HG02981 (cell line): Measurements from ENCODE around the gene DRC7.

Experiments
- ATAC-seq: cut with Tn5 transposase; IDR thresholded peaks from one replicate; pipeline ENCODE4 v1.9.1; 2021; ENCODE audit warnings: mild to moderate bottlenecking, moderate library complexity; ENCODE audit not compliant: unreplicated experiment

The DRC7 gene

GRCh38 chr16:57692636-57693035, 2.0 kb upstream of the DRC7 start:
- no peak for ATAC-seq

GRCh38 chr16:57693550-57693949, 1.1 kb upstream of the DRC7 start:
- ATAC-seq: no peak

- no peak for ATAC-seq
These were observed 328 bp upstream of the DRC7 start for GRCh38 chr16:57694231-57694724.

DNA sequence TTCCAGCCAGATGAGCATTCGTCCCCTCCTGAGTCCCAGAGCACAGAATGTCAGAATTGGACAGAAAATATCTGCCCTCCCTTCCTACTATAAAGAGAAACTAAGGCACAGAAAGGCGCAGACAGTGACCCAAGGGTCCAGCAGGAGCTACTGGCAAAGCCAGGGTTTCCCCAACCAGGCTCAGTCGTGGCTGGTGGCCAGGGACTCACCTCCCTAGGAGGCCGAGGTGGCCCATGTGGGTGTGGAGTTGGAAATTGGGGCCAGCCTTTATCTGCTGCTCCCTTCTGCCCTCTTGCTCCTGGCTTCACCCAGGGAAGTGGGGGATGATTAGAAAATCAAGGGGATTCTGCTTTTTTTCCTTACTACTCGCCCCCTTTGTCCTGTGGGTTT, 1.1 kb downstream of the DRC7 start:
- ATAC-seq: no peak

GRCh38 chr16:57696240-57696639, 1.6 kb downstream of the DRC7 start:
- ATAC-seq: no peak

- no peak for ATAC-seq
These were observed 3.4 kb downstream of the DRC7 start for GRCh38 chr16:57697896-57698537.

- no peak for ATAC-seq
These were observed 4.3 kb downstream of the DRC7 start for GRCh38 chr16:57698812-57699405.

DNA sequence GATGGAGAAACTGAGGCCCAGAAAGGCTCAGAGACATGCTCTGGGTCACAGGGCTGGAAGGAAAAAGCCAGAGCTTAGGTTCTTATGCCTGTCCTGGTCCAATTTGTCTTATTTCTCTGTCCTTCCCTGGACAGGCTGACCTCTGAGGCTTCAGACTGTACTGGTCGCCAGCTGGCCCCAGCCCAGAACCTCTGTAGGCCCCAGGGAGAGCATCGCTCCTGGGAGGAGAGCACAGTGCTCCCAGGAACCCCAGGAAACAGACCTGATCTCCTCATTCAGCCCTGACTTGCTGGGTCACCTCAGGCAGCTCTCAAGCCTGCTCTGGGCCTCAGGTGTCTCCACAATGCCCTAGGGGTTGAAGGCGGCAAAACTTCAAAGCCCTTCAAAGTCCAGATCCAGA, 4.9 kb downstream of the DRC7 start:
- no peak for ATAC-seq

DNA sequence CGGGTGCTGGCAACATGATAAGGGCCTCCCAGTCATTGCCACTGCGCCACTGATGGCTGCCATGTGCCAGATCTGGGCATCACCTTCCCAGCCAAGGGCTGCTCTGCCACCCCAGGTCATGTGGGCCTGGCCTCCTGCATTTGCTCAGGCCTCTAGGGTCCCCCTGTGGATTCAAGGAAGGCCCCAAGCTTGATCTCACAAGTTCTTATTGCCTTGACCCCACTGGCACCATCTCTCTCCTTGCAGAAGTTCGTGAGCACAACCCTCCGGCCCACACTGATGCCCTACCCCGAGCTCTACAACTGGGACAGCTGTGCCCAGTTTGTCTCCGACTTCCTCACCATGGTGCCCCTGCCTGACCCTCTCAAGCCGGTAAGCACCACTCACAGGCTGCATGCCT, 5.3 kb downstream of the DRC7 start:
- no peak for ATAC-seq

- no peak for ATAC-seq
These were observed 6.4 kb downstream of the DRC7 start for GRCh38 chr16:57700781-57701551.

GRCh38 chr16:57701759-57702371, 7.3 kb downstream of the DRC7 start:
- no peak for ATAC-seq

DNA sequence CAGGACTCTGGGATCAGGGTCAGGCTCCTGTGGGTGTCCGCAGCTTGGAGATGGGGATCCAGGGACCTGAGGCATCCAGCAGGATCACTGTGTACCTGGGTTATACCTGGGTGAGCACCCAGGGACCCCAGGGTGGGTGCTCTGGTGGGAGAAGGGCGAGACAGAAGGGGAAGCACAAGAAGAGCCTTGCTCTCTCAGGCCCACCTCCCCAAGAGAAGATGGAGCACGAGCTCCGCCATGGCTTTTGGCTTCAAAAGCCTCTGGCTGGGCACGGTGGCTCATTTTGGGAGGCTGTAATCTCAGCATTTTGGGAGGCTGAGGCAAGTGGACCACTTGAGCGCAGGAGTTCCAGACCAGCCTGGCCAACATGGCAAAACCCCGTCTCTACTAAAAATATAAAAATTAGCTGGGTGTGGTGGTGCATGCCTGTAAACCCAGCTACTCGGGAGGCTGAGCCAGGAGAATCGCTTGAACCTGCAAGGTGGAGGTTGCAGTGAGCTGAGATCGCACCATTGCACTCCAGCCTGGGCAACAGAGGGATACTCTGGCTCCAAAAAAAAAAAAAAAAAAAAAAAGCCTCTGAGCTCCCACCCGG, 8.9 kb downstream of the DRC7 start:
- ATAC-seq: no peak

GRCh38 chr16:57704011-57704904, 9.7 kb downstream of the DRC7 start:
- no peak for ATAC-seq

GRCh38 chr16:57704905-57705852, 10.6 kb downstream of the DRC7 start:
- no peak for ATAC-seq

GRCh38 chr16:57706717-57707116, 12.1 kb downstream of the DRC7 start:
- no peak for ATAC-seq

DNA sequence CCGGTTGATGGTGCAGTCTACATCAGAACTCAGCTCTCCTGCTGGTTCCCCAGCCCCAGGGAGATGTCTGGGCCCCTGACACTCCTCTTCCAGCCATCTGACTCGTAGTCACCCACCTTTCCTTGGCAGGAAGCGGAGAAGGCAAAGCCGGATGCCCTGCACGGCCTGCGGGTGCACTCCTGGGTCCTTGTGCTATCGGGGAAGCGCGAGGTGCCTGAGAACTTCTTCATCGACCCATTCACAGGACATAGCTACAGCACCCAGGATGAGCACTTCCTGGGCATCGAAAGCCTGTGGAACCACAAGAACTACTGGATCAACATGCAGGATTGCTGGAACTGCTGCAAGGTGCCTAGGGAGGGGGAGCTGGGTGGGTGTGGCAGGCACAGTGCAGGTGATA, 12.7 kb downstream of the DRC7 start:
- no peak for ATAC-seq

GRCh38 chr16:57708168-57708567, 13.6 kb downstream of the DRC7 start:
- ATAC-seq: no peak

GRCh38 chr16:57709663-57710062, 15.1 kb downstream of the DRC7 start:
- ATAC-seq: no peak

DNA sequence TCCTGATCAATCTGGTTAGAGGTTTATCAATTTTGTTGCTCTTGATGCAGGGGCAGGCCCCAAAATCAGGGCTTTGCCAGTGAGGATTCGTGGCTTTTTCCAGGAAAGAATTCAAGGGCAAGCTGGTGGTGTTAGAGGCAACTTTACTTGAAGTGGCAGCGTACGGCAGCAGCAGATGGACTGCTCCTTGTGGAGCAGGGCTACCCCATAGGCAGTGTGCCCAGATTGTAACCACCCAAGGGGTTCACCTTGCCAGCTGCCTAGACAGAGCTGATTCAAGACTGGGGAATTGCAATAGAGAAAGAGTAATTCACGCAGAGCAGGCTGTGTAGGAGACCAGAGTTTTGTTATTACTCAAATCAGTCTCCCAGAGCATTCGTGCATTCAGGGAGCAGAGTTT, 16.7 kb downstream of the DRC7 start:
- ATAC-seq: no peak
